Measurements from ENCODE around the gene DCANP1.

DCANP1 gene

DNA sequence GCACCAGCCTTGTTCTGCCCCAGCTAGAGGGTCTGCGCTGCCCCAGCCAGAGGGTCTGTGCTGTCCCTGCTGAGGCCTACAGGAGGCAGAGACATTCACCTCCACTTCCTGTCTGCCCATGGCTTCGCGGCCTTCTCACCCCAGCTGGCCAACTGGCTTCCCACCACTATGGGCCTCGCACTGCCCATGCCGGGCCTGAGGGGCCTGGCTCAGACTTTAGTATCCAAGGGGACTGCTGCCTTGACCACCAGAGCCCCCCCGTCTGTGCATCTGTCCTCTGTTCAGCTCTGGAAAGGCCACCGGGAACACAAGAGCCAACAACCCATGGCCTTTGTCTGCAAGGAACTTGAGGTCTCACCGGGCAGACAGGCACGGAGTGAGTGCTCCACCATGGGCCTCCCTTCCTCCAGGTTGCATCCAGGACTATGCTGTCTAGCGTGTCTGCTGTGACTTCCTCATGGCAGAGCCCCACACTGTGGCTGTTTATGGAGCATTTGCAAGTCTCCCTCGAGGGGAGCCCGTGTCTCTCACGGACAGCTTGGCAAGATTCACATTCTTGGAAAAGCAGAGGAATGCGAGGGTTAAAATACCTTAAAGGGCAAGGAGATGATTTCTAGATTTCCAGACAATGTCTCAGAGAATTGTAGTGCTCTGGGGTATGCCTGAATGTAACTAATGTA is 1.7 kb downstream of the DCANP1 start:
- TF ChIP-seq CTCF (IDR thresholded peaks at IDR 0.05; ENCODE audit: borderline replicate concordance, insufficient read depth, low read depth, low read length): no peak
- no peak overlapping the region for H3K4me3 ChIP-seq (ENCODE audit: low read depth, low read length)

- no peak overlapping the region for H3K4me3 ChIP-seq (ENCODE audit: low read depth, low read length)
- no peak for TF ChIP-seq CTCF (IDR thresholded peaks at IDR 0.05; ENCODE audit: borderline replicate concordance, insufficient read depth, low read depth, low read length)
Observed at GRCh38 chr5:135444881-135445280, 2.3 kb downstream of the DCANP1 start.

DNA sequence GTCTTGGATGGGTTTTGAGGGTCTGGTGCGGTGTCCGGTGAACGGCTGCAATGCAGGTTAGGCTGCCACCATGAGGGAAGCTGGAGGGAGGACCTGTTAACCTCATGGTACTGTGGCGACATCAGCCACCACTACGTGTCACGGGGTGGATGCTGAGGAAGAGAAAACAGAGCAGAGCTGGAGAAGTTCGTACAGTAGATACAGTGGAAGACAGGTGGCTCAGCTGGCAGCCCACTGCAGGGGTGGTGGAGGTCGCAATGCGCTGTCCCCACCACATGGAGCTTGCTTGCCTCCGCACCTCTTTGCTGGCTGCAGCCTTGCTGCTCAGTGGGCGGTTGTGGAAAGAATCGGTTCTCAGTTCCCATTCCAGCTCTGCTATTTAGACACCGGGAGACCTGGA is 2.8 kb downstream of the DCANP1 start:
- H3K4me3 ChIP-seq (ENCODE audit: low read depth, low read length): no peak overlapping the region
- no peak for TF ChIP-seq CTCF (IDR thresholded peaks at IDR 0.05; ENCODE audit: borderline replicate concordance, insufficient read depth, low read depth, low read length)

- no peak overlapping the region for H3K4me3 ChIP-seq (ENCODE audit: low read depth, low read length)
- TF ChIP-seq CTCF (IDR thresholded peaks at IDR 0.05; ENCODE audit: borderline replicate concordance, insufficient read depth, low read depth, low read length): no peak
Observed at GRCh38 chr5:135443161-135443960, 3.8 kb downstream of the DCANP1 start.

- no peak overlapping the region for H3K4me3 ChIP-seq (ENCODE audit: low read depth, low read length)
- TF ChIP-seq CTCF (IDR thresholded peaks at IDR 0.05; ENCODE audit: borderline replicate concordance, insufficient read depth, low read depth, low read length): no peak
Observed at GRCh38 chr5:135442431-135443160, 4.6 kb downstream of the DCANP1 start.

- H3K4me3 ChIP-seq (ENCODE audit: low read depth, low read length): no peak overlapping the region
- no peak for TF ChIP-seq CTCF (IDR thresholded peaks at IDR 0.05; ENCODE audit: borderline replicate concordance, insufficient read depth, low read depth, low read length)
Observed at GRCh38 chr5:135441919-135442318, 5.2 kb downstream of the DCANP1 start.

All from GM12875 (cell line).